ENCODE measurements around the gene RANGRF. TPM values are rescaled to one million over a fixed set of nuclear protein-coding genes. Genes with fewer than 3 reads are reported as not detected.

RANGRF gene
- total and polyA plus RNA-seq, 9 of the 15 experiments (the other 6 are each of a cell fraction or from before 2014, with no cell fraction given): 7.6 to 60.0 (median 16.0) TPM

DNA sequence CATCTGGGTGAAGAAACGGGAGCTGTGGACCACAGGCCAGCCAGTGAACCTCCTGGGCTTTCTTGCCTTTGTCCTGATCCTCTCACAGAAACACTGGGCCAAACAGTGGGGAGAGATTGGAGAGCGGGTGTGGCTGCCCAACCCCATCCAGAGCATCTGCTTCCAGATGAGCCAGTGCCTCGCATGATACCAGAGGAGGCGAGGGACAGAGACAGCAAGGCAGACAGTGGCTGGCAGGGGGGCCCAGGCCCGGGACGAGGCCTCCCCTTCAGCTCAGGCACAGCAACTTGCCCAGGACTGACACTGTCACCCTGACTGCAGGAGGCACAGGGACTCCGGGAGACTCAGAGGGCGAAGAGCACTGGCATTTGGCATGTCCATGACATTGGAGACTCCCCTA is 33.6 kb downstream of the RANGRF start (continued):
- TF ChIP-seq KLF10 (CRISPR knock-in tag; IDR thresholded peaks at IDR 0.05) (no peak), NFE2L1 (tag; IDR thresholded peaks at IDR 0.05; ENCODE audit: borderline replicate concordance, low read depth) (no peak), ZSCAN29 (IDR thresholded peaks at IDR 0.05) (no peak), DDX20 (tag; IDR thresholded peaks at IDR 0.05; ENCODE audit: low read depth) (no peak), ZKSCAN8 (CRISPR knock-in tag; IDR thresholded peaks at IDR 0.05) (no peak)
- TF ChIP-seq, protein P1, sequence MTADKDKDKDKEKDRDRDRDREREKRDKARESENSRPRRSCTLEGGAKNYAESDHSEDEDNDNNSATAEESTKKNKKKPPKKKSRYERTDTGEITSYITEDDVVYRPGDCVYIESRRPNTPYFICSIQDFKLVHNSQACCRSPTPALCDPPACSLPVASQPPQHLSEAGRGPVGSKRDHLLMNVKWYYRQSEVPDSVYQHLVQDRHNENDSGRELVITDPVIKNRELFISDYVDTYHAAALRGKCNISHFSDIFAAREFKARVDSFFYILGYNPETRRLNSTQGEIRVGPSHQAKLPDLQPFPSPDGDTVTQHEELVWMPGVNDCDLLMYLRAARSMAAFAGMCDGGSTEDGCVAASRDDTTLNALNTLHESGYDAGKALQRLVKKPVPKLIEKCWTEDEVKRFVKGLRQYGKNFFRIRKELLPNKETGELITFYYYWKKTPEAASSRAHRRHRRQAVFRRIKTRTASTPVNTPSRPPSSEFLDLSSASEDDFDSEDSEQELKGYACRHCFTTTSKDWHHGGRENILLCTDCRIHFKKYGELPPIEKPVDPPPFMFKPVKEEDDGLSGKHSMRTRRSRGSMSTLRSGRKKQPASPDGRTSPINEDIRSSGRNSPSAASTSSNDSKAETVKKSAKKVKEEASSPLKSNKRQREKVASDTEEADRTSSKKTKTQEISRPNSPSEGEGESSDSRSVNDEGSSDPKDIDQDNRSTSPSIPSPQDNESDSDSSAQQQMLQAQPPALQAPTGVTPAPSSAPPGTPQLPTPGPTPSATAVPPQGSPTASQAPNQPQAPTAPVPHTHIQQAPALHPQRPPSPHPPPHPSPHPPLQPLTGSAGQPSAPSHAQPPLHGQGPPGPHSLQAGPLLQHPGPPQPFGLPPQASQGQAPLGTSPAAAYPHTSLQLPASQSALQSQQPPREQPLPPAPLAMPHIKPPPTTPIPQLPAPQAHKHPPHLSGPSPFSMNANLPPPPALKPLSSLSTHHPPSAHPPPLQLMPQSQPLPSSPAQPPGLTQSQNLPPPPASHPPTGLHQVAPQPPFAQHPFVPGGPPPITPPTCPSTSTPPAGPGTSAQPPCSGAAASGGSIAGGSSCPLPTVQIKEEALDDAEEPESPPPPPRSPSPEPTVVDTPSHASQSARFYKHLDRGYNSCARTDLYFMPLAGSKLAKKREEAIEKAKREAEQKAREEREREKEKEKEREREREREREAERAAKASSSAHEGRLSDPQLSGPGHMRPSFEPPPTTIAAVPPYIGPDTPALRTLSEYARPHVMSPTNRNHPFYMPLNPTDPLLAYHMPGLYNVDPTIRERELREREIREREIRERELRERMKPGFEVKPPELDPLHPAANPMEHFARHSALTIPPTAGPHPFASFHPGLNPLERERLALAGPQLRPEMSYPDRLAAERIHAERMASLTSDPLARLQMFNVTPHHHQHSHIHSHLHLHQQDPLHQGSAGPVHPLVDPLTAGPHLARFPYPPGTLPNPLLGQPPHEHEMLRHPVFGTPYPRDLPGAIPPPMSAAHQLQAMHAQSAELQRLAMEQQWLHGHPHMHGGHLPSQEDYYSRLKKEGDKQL (CRISPR knock-in tag; IDR thresholded peaks at IDR 0.05; ENCODE audit: borderline replicate concordance): no peak

DNA sequence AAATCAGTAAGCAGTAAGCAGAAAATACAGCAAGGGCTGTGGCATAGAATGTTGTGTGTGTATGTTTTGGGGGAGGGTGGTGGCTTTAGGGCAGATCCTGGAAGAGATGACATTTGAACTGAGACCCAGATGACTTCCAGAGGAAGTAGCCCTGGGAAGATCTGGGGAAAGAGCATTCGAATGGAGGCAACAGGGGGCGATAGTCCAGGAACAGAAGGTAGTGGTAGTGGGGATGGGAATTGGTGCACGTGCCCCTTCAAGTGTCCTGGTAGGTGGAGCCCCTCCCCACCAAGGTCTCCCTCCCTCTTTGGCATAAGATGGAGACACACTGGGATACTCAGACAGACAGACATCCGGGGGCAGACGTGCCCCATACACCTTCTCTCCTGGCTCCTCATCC is 35.7 kb downstream of the RANGRF start:
- BruUV-seq (replicated peaks): no TSS peak
- 36% methylated on average over 5 of the region's 5 CpGs for WGBS (ENCODE audit: insufficient coverage, low coverage, missing lambda C conversion rate)
- no peaks in the 10 kb centered on the region for H3K36me3 ChIP-seq (ENCODE audit: control insufficient read depth, insufficient read depth, low read length)
- ATAC-seq (no peak), DNase-seq (ENCODE audit: extremely low read depth in 1 of 4, low spot score in 3 of 4) (no peak), FAIRE-seq (no peak)
- no peaks in the 10 kb centered on the region for H3K9me1 ChIP-seq (ENCODE audit: control insufficient read depth, insufficient read depth, low read length)
- POLR2A ChIA-PET: no interaction called here
- CTCF ChIA-PET (ENCODE audit: low intra/inter-chr PET ratio): no interaction called here
- TF ChIP-seq, protein P2, sequence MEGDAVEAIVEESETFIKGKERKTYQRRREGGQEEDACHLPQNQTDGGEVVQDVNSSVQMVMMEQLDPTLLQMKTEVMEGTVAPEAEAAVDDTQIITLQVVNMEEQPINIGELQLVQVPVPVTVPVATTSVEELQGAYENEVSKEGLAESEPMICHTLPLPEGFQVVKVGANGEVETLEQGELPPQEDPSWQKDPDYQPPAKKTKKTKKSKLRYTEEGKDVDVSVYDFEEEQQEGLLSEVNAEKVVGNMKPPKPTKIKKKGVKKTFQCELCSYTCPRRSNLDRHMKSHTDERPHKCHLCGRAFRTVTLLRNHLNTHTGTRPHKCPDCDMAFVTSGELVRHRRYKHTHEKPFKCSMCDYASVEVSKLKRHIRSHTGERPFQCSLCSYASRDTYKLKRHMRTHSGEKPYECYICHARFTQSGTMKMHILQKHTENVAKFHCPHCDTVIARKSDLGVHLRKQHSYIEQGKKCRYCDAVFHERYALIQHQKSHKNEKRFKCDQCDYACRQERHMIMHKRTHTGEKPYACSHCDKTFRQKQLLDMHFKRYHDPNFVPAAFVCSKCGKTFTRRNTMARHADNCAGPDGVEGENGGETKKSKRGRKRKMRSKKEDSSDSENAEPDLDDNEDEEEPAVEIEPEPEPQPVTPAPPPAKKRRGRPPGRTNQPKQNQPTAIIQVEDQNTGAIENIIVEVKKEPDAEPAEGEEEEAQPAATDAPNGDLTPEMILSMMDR (IDR thresholded peaks at IDR 0.05 in 2 of 3, conservative IDR thresholded peaks at IDR 0.05 in 1 of 3; ENCODE audit: insufficient read depth in 2 of 3, low read depth in 1 of 3, low read length in 3 of 3): peak in 2 of 3 experiments; percentile 11 to 29; a peak in 1 of 6 replicates
- TF ChIP-seq NFRKB (IDR thresholded peaks at IDR 0.05; ENCODE audit: low read depth) (no peak), BHLHE40 (IDR thresholded peaks at IDR 0.05; ENCODE audit: low read length) (0 out of 2 replicates have a peak, but pooled peaks have one; percentile 36)
- H3K4me3 ChIP-seq: no peak overlapping the region
- no peak overlapping the region; the same call in 1 of the 2 replicates for H2AFZ ChIP-seq (ENCODE audit: low read depth, low read length)
- H3K27me3 ChIP-seq (ENCODE audit: control insufficient read depth in 2 of 2, insufficient read depth in 2 of 2, low read length in 2 of 2): no peaks in the 10 kb centered on the region
- H3K9ac ChIP-seq (ENCODE audit: insufficient read depth in 1 of 2, low read depth in 2 of 2, low read length in 2 of 2): no peak overlapping the region
- H3K9me3 ChIP-seq (replicated peaks; ENCODE audit: control insufficient read depth, insufficient read depth, low read depth, low read length): no peaks in the 10 kb centered on the region
- in situ Hi-C loops (cut with MboI): no loop called here
- no peaks in the 10 kb centered on the region for H4K20me1 ChIP-seq (replicated peaks; ENCODE audit: control insufficient read depth, insufficient read depth, low read length)
- intact Hi-C loops (cut with micrococcal nuclease): no loop called here
- no peak overlapping the region for H3K4me2 ChIP-seq (ENCODE audit: insufficient read depth, low read length)
- no peaks in the 10 kb centered on the region for H3K79me2 ChIP-seq (ENCODE audit: control insufficient read depth, insufficient read depth, low read length)
- H3K4me1 ChIP-seq (replicated peaks in 1 of 2; ENCODE audit: control insufficient read depth in 2 of 2, insufficient read depth in 2 of 2, low read length in 2 of 2): peaks cover 0 to 16% of the 10 kb centered on the region in 2 experiments; a peak in 3 of 5 replicates
- H3K27ac ChIP-seq (ENCODE audit: extremely low read depth, low read depth, low read length): no peak overlapping the region

Measured in K562 (cell line).